H1 (cell line): ENCODE data around the gene SYNGR3.

Source experiments
- CEBPB ChIP-seq: IDR thresholded peaks from 2 replicates; pipeline ENCODE4 v1.6.1; 2012; ENCODE audit warnings: low read depth, low read length
- EZH2 ChIP-seq: fragments of 200-600 bp; sonication (generic); IDR thresholded peaks from 2 replicates; pipeline ENCODE4 v1.7.1; 2012; ENCODE audit warnings: low read depth, mild to moderate bottlenecking, moderate library complexity, low read length, inconsistent platforms; ENCODE audit not compliant: severe bottlenecking
- GABPA ChIP-seq: IDR thresholded peaks from 2 replicates; pipeline ENCODE4 v1.6.1; 2011; ENCODE audit warnings: mild to moderate bottlenecking, low read length, moderate library complexity, borderline replicate concordance; ENCODE audit not compliant: insufficient read depth
- KDM4A ChIP-seq: IDR thresholded peaks from one replicate; pipeline ENCODE4 v1.7.1; 2012; ENCODE audit warnings: low read depth, mild to moderate bottlenecking, moderate library complexity, low read length, inconsistent platforms; ENCODE audit not compliant: severe bottlenecking
- NANOG ChIP-seq: IDR thresholded peaks from 2 replicates; pipeline ENCODE4 v1.6.1; 2011; ENCODE audit warnings: low read length, low read depth, mild to moderate bottlenecking, inconsistent platforms; ENCODE audit not compliant: insufficient read depth, poor library complexity, severe bottlenecking
- POLR2A ChIP-seq, 2 experiments: IDR thresholded peaks; 1 replicate in 1 of 2; 2 replicates in 1 of 2; pipeline ENCODE4 v1.6.1; 2011; ENCODE audit warnings: low read depth in 2 of 2, low read length in 2 of 2, mild to moderate bottlenecking in 2 of 2; ENCODE audit errors: control extremely low read depth in 1 of 2
- RAD21 ChIP-seq, 2 experiments: IDR thresholded peaks in 1 of 2; conservative IDR thresholded peaks in 1 of 2; 2 replicates each; pipeline ENCODE4 v1.6.1; 2011; ENCODE audit warnings: low read depth in 2 of 2, low read length in 2 of 2, improper control_type of control experiment in 1 of 2, inconsistent platforms in 1 of 2, mild to moderate bottlenecking in 1 of 2, moderate library complexity in 1 of 2
- RNF2 ChIP-seq: fragments of 200-900, 300-1000 bp; sonication (generic); IDR thresholded peaks from 2 replicates; pipeline ENCODE4 v1.7.1; 2016; ENCODE audit warnings: borderline replicate concordance, low read depth, mild to moderate bottlenecking, antibody characterized with exemption, low read length; ENCODE audit not compliant: poor library complexity, severe bottlenecking; ENCODE audit errors: missing control alignments
- SP1 ChIP-seq: IDR thresholded peaks from 2 replicates; pipeline ENCODE4 v1.6.1; 2011; ENCODE audit warnings: low read depth, low read length
- SP4 ChIP-seq: IDR thresholded peaks from 2 replicates; pipeline ENCODE4 v1.6.1; 2012; ENCODE audit warnings: low read length, inconsistent platforms
- TEAD4 ChIP-seq: IDR thresholded peaks from 2 replicates; pipeline ENCODE4 v1.6.1; 2012; ENCODE audit warnings: low read depth, low read length, inconsistent platforms, mixed read lengths
- TF ChIP-seq, protein P1 (sequence below): IDR thresholded peaks from 2 replicates; pipeline ENCODE4 v1.6.1; 2012; ENCODE audit warnings: inconsistent platforms
- TF ChIP-seq, protein P2 (sequence below), 3 experiments: IDR thresholded peaks; 1 replicate in 2 of 3; 2 replicates in 1 of 3; pipeline versions ENCODE4 v1.5.1 to v1.6.1; 2011; ENCODE audit warnings: low read length in 3 of 3, mild to moderate bottlenecking in 3 of 3, inconsistent platforms in 2 of 3, low read depth in 1 of 3, moderate library complexity in 1 of 3; ENCODE audit not compliant: insufficient read depth in 1 of 3; ENCODE audit errors: control extremely low read depth in 1 of 3
- TF ChIP-seq, protein P3 (sequence below): IDR thresholded peaks from 2 replicates; pipeline ENCODE4 v1.6.1; 2011; ENCODE audit warnings: low read length, improper control_type of control experiment

DNA sequence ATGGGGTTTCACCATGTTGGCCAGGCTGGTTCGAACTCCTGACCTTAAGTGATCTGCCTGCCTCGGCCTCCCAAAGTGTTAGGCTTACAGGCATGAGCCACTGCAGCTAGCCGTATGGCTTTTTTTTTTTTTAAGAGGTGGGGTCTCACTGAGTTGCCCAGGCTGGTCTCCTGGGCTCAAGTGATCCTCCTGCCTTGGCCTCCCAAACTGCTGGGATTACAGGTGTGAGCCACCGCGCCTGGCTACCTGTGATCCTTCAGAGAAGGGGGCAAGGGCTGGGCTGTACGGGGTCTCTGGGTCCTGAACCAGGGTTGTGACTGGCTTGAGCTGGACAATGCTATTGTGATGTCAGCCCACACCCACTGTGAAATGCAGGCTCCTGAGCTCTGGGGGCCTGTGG, 23.3 kb upstream of the SYNGR3 start, which contains the start of gene RNF151:
- TF ChIP-seq, protein P1, sequence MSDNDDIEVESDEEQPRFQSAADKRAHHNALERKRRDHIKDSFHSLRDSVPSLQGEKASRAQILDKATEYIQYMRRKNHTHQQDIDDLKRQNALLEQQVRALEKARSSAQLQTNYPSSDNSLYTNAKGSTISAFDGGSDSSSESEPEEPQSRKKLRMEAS = no peak
- TF ChIP-seq, protein P2, sequence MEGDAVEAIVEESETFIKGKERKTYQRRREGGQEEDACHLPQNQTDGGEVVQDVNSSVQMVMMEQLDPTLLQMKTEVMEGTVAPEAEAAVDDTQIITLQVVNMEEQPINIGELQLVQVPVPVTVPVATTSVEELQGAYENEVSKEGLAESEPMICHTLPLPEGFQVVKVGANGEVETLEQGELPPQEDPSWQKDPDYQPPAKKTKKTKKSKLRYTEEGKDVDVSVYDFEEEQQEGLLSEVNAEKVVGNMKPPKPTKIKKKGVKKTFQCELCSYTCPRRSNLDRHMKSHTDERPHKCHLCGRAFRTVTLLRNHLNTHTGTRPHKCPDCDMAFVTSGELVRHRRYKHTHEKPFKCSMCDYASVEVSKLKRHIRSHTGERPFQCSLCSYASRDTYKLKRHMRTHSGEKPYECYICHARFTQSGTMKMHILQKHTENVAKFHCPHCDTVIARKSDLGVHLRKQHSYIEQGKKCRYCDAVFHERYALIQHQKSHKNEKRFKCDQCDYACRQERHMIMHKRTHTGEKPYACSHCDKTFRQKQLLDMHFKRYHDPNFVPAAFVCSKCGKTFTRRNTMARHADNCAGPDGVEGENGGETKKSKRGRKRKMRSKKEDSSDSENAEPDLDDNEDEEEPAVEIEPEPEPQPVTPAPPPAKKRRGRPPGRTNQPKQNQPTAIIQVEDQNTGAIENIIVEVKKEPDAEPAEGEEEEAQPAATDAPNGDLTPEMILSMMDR (IDR thresholded peaks at IDR 0.05; ENCODE audit: control extremely low read depth in 1 of 3, insufficient read depth in 1 of 3, low read depth in 1 of 3, low read length in 3 of 3) = no peak
- TF ChIP-seq POLR2A (IDR thresholded peaks at IDR 0.05; ENCODE audit: control extremely low read depth in 1 of 2, low read depth in 2 of 2, low read length in 2 of 2) (no peak), RAD21 (IDR thresholded peaks at IDR 0.05 in 1 of 2, conservative IDR thresholded peaks at IDR 0.05 in 1 of 2; ENCODE audit: low read depth in 2 of 2, low read length in 2 of 2) (no peak), CEBPB (no peak), SP4 (no peak), RNF2 (no peak), TEAD4 (no peak), EZH2 (no peak), SP1 (no peak), KDM4A (no peak), NANOG (no peak), GABPA (no peak)
- TF ChIP-seq, protein P3, sequence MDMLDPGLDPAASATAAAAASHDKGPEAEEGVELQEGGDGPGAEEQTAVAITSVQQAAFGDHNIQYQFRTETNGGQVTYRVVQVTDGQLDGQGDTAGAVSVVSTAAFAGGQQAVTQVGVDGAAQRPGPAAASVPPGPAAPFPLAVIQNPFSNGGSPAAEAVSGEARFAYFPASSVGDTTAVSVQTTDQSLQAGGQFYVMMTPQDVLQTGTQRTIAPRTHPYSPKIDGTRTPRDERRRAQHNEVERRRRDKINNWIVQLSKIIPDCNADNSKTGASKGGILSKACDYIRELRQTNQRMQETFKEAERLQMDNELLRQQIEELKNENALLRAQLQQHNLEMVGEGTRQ = no peak
